Glutamatergic neuron (in vitro differentiated cells): ENCODE measurements around the gene ACAD10. TPM values are rescaled to one million over a fixed set of nuclear protein-coding genes. Genes with fewer than 3 reads are reported as not detected.

ENCODE experiments used
- DNase-seq: peaks from one replicate; pipeline ENCODE4 v3.0.0; 2022
- H3K27ac Mint-ChIP-seq: one replicate; pipeline ENCODE4 v1.8.0; 2020; ENCODE audit warnings: mild to moderate bottlenecking, mixed read lengths, inconsistent platforms; ENCODE audit not compliant: unreplicated experiment
- H3K27me3 Mint-ChIP-seq: one replicate; pipeline ENCODE4 v1.8.0; 2020; ENCODE audit warnings: mild to moderate bottlenecking, moderate library complexity, mixed read lengths, inconsistent platforms; ENCODE audit not compliant: unreplicated experiment
- H3K36me3 Mint-ChIP-seq: one replicate; pipeline ENCODE4 v1.8.0; 2020; ENCODE audit warnings: mild to moderate bottlenecking, mixed read lengths, inconsistent platforms; ENCODE audit not compliant: unreplicated experiment
- H3K4me1 Mint-ChIP-seq: one replicate; pipeline ENCODE4 v1.8.0; 2020; ENCODE audit warnings: mild to moderate bottlenecking, low read depth, mixed read lengths, inconsistent platforms; ENCODE audit not compliant: unreplicated experiment
- H3K4me3 Mint-ChIP-seq: one replicate; pipeline ENCODE4 v1.8.0; 2020; ENCODE audit warnings: mild to moderate bottlenecking, mixed read lengths, inconsistent platforms; ENCODE audit not compliant: unreplicated experiment
- H3K9me3 Mint-ChIP-seq: one replicate; pipeline ENCODE4 v1.8.0; 2020; ENCODE audit warnings: mild to moderate bottlenecking, moderate library complexity, mixed read lengths, inconsistent platforms; ENCODE audit not compliant: unreplicated experiment
- total RNA-seq: library from RNA; stranded (reverse); fragmentation: NEBNext Ultra II Directional; extraction: Animal tissue kit (Norgen Biotek cat#: 25700); gene quantifications from one replicate; pipeline ENCODE4 v1.2.1, GENCODE V29; 2021; ENCODE audit not compliant: unreplicated experiment
- TF ChIP-seq, protein P1 (sequence below): fragments of 200-600 bp; sonication (generic); IDR thresholded peaks from one replicate; pipeline ENCODE4 v1.5.0; 2021; ENCODE audit not compliant: partially characterized antibody, unreplicated experiment

ACAD10 gene
- total RNA-seq, 1 donor from 2014 or later, result 35.9 TPM

GRCh38 chr12:111756196-111756595 lies 70.3 kb downstream of the ACAD10 start:
- no peak overlapping the region for H3K4me3 Mint-ChIP-seq
- no peak for DNase-seq
- H3K9me3 Mint-ChIP-seq, result no peaks in the 10 kb centered on the region
- H3K36me3 Mint-ChIP-seq, result no peaks in the 10 kb centered on the region
- H3K27me3 Mint-ChIP-seq, result no peaks in the 10 kb centered on the region
- TF ChIP-seq, protein P1, sequence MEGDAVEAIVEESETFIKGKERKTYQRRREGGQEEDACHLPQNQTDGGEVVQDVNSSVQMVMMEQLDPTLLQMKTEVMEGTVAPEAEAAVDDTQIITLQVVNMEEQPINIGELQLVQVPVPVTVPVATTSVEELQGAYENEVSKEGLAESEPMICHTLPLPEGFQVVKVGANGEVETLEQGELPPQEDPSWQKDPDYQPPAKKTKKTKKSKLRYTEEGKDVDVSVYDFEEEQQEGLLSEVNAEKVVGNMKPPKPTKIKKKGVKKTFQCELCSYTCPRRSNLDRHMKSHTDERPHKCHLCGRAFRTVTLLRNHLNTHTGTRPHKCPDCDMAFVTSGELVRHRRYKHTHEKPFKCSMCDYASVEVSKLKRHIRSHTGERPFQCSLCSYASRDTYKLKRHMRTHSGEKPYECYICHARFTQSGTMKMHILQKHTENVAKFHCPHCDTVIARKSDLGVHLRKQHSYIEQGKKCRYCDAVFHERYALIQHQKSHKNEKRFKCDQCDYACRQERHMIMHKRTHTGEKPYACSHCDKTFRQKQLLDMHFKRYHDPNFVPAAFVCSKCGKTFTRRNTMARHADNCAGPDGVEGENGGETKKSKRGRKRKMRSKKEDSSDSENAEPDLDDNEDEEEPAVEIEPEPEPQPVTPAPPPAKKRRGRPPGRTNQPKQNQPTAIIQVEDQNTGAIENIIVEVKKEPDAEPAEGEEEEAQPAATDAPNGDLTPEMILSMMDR, result no peak
- no peaks in the 10 kb centered on the region for H3K4me1 Mint-ChIP-seq
- H3K27ac Mint-ChIP-seq, result no peak overlapping the region

DNA sequence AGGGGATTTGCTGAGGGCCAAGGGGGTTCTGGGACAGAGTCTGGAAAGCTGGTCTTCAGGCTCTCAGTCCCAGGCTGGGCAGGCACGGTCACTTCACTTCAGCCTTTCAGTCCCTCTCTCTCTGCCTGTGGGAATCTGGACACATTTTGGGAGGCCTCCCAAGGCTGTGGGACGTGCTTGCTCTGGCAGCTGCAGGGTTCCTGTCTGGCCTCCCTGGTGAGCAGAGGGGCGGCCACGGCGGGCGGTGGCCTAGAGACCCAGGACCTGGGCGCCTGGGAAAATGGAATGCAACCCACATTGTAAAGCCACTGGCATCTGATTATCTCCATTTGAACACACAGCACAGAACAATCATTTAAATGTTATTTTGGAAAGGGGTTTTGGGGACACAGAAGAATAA lies 70.8 kb downstream of the ACAD10 start:
- Mint-ChIP-seq H3K4me3 (no peak overlapping the region), H3K4me1 (no peaks in the 10 kb centered on the region), H3K27me3 (no peaks in the 10 kb centered on the region), H3K9me3 (no peaks in the 10 kb centered on the region), H3K27ac (no peak overlapping the region), H3K36me3 (no peaks in the 10 kb centered on the region)
- TF ChIP-seq, protein P1, result no peak
- no peak for DNase-seq

DNA sequence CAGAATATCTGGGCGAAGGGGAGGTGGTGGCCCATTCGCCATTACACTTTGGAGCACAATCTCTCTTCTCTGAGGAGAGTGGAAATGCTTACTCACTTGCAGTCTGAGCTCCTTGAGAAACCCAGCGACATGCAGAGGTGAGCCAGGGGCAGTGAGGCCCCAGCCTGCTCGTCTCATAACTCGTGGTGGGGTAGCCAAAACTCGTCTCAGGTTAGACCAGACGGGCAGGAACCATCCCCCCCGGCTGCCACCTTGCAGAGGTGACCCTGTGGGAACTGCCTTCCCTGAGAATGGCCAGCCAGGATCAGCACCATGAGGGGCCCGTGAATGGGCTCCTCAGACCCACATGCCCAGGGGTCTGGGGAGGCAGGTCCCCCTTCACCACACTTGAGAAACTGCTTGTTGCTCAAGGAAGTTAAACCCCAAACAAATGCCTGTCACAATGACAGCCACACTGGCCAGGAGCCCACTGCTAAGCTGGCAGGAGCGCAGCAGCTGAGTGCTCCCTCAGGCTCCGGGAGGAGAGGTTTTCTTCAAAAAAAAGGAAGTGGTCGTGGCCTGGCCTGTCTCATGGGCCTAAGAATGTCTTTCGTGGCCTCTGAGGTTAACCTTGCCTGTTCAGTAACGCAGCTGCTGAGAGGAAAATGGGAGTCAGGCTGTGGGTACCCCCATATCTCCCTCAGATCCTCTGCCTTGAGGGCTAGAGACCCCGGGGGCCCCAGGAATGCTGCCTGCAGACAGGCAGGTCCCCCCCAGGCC lies 71.7 kb downstream of the ACAD10 start:
- H3K4me1 Mint-ChIP-seq, result no peaks in the 10 kb centered on the region
- H3K4me3 Mint-ChIP-seq, result no peak overlapping the region
- no peaks in the 10 kb centered on the region for H3K36me3 Mint-ChIP-seq
- no peaks in the 10 kb centered on the region for H3K27me3 Mint-ChIP-seq
- no peak for DNase-seq
- H3K27ac Mint-ChIP-seq, result no peak overlapping the region
- TF ChIP-seq, protein P1, result no peak
- H3K9me3 Mint-ChIP-seq, result no peaks in the 10 kb centered on the region

GRCh38 chr12:111758120-111758561 lies 72.3 kb downstream of the ACAD10 start:
- TF ChIP-seq, protein P1, result no peak
- H3K36me3 Mint-ChIP-seq, result no peaks in the 10 kb centered on the region
- no peak overlapping the region for H3K4me3 Mint-ChIP-seq
- H3K27ac Mint-ChIP-seq, result no peak overlapping the region
- H3K4me1 Mint-ChIP-seq, result no peaks in the 10 kb centered on the region
- no peaks in the 10 kb centered on the region for H3K27me3 Mint-ChIP-seq
- H3K9me3 Mint-ChIP-seq, result no peaks in the 10 kb centered on the region
- DNase-seq, result no peak

- Mint-ChIP-seq H3K9me3 (peaks cover 3% of the 10 kb centered on the region), H3K27me3 (peaks cover 2% of the 10 kb centered on the region), H3K4me3 (no peak overlapping the region), H3K4me1 (no peaks in the 10 kb centered on the region), H3K36me3 (no peaks in the 10 kb centered on the region), H3K27ac (no peak overlapping the region)
- TF ChIP-seq, protein P1, result no peak
- no peak for DNase-seq
Observed at GRCh38 chr12:111759271-111759670, 73.4 kb downstream of the ACAD10 start.
